NCI-H128 (cell line): Measurements from ENCODE around the gene LRRC8E.

Source experiments
- DNase-seq: peaks from one replicate; lab custom pipeline; 2025; ENCODE audit not compliant: unreplicated experiment; lab: John Stamatoyannopoulos, UW

The LRRC8E gene

DNA sequence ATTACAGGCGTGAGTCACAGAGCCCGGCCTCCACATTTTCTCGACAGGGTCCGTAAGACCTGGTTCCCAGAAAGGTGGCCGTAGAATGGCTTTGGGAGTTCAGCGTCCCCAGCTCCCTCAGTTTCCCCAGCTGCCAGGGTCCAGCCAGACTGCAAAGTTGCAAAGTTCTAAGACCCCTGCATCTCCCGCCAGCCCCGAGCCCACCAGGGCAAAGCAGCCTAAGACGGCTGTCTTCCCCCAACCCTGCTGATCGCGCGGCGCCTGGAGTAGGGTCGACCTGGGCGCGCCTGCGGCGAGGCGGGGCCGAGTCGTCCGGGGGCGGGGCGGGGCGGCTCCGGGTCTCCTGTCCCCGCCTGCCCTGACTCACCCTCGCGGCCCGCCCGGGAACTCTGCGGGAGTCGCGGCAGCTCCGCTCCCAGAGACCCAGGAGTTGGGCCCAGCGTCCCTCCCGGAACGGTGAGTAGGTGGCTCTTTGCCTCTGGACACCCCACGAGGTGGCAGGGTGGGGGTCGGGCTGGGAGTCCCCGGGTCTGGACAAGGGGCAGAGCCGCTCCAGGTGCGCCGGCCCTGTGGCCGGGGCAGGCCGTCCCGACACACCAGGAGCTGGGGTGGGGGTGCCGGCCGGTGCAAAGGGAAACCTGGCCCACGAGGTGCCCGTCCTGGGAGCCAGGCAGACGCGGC, at the start of gene LRRC8E:
Gene LRRC8E, plus strand, starts transcription at position 366 of the 681 bp plus-strand sequence. CDS start 7,094 bp downstream, outside the sequence.
- no peak for DNase-seq

DNA sequence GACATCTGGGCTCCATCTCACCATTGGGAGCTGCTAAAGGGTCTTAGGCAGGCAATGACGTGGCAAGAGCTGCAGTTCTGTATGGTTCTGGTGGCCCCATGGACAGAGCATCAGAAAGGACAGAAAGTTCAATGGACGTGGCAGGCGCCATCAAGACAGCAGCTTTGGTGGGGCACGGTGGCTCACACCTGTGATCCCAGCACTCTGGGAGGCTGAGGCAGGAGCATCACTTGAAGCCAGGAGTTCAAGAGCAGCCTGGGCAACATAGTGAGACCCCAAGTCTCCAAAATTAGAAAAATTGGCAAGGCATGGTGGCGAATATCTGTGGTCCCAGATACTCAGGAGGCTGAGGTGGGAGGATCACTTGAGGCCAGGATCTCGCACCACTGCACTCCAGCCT, 48.8 kb upstream of the LRRC8E start:
- DNase-seq: no peak

DNA sequence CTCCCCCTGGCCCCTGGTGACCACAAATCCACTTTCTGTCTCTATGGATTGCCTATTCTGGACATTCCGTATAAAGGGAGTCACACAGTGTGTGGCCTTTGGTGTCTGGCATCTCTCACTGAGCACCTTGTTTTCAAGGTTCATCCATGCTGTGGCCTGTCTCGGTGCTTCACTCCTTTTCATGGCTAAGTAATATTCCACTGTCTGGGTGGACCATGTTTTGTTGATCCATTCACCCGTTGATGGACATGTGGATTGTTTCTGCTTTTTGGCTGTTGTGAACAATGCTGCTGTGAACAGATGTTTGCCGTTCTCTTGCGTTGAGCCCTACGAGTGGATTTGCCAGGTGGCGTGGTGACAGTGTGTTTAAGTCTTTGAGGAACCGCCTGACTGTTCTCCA, 47.7 kb upstream of the LRRC8E start:
- no peak for DNase-seq

DNA sequence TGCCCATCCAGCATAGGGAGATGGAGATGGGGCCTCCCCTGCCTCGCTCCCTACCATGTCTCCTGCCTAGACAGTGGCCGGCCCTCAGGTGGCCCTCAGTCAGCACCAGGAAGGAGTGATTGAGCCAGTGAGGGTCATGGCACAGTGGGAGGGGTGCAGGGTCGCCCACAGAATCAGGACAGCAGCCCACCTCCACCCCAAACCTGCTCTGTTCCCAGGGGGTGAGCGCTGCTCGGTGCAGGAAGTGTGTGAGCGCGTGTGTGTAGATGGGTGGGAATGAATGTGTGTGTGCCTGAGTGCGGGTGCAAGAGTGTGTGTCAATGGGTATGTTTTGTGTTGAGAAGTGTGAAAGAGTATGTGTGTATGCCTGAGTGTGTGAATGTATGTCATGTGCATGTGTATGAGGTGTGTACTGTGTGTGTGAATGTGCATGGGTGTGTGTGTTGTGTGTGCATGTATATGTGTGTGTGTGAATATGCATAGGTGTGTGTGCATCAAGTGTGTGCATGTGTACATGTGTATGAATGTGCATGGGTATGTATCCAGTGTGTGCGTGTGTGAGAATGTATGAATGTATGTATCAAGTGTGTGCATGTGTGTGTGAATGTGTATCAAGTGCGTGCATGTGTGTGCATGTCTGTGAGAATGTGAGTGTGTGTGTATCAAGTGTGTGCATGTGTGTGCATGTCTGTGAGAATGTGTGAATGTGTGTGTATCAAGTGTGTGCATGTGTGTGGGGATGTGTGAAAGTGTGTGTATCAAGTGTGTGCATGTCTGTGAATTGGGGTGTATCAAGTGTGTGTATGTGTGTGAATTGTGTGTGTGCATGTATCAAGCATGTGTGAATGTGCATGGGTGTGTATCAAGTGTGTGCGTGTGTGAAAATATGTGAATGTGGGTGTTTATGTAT, 46.3 kb upstream of the LRRC8E start:
- DNase-seq: no peak

DNA sequence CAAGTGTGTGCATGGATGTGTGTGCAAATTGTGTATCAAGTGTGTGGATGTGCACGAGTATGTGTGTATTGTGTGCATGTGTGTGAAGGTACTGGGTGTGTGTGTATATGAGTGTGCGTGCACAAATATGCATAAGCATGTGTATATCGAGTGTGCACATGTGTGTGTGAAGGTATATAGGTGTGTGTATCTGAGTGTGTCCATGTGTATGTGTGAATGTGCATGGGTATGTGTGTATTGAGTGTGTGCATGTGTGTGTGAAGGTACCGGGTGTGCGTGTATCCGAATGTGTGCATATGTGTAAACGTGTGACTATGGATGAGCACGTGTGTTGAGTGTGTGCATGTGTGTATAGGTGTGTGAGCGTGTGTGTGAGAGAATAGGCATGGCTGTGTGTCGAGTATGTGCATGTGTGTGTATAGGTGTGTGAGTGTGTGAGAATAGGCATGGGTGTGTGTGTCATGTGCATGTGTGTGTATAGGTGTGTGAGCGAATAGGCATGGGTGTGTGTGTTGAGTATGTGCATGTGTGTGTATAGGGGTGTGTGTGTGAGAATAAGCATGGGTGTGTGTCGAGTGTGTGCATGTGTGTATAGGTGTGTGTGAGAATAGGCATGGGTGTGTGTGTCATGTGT, 45.5 kb upstream of the LRRC8E start:
- DNase-seq: no peak

DNA sequence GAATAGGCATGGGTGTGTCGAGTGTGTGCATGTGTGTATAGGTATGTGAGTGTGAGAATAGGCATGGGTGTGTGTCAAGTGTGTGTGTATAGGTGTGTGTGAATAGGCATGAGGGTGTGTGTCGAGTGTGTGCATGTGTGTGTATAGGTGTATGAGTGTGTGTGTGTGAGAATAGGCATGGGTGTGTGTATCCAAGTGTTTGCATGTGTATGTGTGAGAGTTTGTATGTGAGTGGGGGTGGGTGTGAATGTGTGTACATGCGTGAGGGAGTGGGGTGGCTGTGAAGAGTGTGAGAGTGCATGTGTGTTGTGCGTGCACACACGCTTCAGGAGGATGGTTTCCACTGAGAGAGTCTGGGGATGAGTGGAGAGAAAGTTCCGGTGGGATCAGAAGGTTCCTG, 44.8 kb upstream of the LRRC8E start:
- no peak for DNase-seq

DNA sequence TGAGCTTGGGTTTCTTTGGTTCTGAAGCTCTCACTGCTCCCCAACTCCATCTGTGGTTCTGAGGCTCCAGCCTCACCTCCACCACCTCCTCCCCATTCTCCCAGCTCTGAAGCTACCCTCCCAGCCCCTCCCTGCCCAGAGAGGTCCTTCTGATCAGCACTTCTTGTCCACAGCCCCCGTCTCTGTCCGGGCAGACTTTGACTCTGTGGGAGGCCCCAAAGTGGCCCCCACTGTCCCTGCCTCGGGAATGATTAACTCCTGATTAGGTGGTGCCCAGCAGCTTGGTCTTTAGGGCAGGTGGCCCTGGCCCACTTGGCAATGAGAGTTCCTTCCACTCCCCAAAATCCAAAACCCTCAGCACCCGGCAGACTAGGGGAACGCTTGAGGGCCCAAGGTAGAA, 43.9 kb upstream of the LRRC8E start:
- no peak for DNase-seq

DNA sequence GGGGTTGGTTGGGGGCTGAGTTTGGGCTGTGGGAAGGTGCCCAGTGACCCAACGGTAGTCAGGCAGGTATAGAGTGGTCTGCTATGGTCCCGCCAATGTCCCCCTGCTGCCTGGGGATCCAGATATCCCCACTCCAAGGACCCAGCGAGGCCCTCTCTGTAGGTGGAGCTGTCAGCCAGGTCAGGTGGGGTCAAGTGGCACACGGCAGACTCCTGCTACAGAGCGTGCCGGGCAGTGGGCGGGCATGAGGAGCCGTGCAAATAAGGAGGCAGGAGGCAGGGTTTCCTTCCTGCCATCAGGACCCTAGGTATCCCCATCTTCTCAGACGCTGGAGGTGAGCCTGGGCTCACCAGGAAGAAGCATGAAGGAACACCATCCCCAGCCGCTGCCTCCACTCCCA, 43.4 kb upstream of the LRRC8E start:
- DNase-seq: no peak

DNA sequence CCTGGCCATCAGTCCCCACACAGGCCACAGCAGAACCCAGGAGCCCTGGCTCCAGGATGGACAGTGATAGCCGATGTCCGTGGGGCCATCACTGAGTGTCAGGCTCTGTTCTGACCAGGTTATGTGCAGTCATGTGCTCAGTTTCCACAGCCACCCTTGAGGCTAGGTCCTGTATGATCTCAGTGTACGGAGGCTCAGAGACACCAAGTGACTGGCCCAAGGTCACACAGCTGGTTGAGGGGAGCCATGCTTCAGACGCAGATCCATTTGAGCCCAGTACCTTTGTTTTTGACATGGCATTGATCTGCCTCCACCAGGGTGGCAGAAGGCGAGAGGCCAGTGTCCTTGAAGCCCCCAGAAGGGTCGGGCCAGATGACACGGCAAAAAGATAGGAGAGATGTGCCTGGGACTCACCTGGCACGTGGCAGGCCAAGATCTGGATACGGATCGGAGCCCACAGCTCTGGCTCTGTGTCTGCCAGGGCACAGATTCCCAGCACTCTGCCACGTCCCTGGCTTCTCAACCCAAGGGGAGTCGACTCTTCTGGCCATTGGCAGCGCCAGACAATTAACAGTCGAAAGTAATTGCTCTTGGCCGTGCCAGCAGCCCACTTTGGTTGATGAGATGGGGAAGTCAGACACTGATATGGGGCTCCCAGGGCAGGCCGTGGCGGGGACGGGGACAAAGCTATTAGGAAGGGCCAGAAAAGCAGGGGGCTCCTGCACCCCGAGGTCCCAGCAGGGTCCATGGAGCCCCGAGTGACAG, 42.7 kb upstream of the LRRC8E start:
- DNase-seq: no peak

DNA sequence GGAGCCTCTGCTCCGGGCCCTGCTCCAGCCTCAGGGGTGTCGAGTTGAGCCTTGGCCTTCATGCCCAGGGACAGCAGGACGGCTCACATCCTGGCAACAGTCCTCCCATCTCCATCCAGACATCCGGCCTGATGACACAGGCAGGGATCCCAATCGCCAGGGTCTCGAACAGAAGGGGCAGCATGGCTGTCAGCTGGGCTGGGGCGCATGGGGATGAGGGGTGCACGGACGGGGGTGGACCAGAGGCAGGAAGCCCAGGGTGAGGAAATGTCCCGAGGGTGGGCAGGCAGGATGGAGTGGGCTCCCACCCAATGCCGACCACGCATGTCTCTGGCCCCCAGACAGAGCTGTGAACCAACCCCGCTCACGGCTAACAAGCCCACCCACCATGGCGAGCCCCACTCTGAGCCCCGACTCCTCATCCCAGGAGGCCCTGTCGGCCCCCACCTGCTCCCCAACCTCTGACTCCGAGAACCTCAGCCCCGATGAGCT, 42.1 kb upstream of the LRRC8E start:
- DNase-seq: no peak

DNA sequence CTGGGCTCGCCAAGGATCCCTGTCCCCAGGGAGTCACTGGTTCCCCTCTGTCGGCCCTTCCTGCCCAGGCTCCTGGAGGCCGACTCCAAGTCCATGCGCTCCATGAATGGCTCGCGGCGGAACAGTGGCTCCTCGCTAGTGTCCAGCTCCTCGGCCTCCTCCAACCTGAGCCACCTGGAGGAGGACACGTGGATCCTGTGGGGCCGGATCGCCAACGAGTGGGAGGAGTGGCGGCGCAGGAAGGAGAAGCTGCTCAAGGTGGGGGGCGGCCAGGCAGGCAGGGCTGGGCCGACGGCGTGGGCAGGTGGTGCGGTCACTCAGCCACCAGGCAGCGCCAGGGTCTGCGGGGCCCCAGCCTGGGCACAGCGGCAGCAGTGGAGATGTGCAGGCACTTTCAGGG, 40.6 kb upstream of the LRRC8E start:
- no peak for DNase-seq

DNA sequence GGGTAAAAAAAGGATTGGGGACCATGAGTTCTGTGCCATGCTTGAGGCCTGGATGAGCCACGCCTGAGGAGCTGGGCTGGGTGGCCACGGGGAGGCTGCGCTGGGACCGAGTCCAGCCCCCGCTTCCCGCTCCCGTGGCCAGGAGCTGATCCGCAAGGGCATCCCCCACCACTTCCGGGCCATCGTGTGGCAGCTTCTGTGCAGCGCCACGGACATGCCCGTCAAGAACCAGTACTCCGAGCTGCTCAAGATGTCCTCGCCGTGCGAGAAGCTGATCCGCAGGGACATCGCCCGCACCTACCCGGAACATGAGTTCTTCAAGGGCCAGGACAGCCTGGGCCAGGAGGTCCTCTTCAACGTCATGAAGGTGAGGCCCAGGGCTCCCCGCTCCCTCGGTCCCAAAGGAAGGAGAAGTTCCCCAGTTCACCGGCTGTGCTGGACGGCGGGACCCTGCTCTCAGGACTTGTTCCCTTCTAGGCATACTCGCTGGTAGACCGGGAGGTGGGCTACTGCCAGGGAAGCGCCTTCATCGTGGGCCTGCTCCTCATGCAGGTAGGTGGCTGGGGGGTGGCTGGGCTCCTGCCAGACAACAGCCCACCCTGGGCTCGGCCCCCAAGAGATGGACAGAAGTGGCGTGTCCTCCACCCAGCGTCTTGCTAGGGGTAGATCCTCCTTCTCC, 39.4 kb upstream of the LRRC8E start:
- no peak for DNase-seq

DNA sequence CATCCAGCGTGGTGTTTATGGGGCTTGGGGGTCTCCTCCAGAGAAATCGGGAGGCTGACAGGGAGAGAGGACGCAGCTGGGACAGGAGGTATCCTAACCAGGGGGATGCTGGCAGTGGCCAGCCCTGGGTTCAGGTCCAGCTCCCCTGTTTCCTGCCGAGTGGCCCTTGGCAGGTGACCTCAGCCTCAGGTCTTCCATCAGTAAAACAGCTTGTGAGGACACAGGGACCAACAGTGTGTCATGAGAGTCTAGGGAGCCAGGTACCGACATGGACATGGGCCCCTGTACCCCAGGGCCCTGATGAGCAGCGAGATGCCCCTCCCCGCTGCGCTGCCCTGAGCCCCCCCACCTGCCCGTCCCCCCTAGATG, 38.7 kb upstream of the LRRC8E start:
- no peak for DNase-seq

DNA sequence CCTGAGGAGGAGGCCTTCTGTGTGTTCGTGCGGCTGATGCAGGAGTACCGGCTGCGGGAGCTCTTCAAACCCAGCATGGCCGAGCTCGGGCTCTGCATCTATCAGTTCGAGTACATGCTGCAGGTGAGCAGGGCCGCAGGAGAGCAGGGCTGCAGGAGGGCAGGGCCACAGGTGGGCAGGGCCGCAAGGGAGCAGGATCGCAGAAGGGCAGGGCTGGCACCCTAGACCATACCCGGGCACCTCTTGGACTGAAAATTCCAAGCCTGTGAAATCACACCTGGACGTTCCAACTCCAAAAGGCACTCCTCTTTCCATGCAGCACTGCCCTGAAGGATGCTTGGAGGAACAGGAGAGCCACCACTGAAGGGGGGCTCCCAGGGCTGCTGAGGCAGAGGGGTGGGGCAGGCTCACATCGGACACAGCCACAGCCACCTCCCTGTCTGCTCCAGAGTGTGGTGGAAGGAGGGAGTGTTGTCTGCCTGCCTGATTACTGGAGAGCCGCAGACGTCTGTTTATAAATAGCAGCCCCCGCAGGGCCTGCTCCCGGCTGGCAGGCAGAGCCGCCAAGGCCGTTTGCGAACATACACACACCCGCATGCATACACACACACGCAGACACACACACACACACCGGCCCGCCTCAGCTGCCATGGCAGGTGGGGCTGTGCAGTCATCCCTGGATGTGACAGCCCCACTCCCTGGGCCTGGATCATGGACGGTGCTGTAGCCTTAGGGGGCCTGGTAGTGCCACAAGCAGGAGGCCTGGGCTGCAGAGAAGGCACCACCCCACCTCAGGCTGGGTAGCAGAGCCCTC, 38.1 kb upstream of the LRRC8E start:
- DNase-seq: no peak

DNA sequence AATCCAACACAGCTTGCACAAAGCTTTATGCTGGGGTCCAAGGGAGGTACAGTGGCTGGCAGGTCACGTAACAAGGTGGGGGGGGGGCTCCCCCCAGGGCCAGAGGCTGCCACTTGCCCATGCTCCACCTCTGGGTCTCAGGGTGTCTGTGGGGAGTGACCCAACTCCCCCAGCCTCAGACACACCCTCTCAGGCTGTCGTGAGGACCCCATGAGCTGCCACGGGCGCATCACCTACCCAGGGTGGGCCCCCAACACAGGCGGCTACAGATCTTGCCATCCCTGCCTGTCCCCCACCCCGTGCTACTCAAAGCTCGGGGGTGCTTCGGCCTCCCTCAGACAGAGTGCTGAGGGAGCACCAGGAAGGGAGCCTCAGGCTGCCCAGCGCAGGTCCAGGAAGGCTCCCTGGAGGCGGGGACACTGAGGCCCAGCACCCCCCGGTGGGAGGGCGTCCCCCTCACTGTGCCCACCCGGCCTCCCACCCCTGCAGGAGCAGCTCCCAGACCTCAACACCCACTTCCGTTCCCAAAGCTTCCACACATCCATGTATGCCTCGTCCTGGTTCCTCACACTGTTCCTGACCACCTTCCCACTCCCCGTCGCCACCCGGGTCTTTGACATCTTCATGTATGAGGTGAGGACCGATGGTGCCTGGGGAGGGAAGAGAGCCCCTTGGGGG, 37.2 kb upstream of the LRRC8E start:
- DNase-seq: no peak

DNA sequence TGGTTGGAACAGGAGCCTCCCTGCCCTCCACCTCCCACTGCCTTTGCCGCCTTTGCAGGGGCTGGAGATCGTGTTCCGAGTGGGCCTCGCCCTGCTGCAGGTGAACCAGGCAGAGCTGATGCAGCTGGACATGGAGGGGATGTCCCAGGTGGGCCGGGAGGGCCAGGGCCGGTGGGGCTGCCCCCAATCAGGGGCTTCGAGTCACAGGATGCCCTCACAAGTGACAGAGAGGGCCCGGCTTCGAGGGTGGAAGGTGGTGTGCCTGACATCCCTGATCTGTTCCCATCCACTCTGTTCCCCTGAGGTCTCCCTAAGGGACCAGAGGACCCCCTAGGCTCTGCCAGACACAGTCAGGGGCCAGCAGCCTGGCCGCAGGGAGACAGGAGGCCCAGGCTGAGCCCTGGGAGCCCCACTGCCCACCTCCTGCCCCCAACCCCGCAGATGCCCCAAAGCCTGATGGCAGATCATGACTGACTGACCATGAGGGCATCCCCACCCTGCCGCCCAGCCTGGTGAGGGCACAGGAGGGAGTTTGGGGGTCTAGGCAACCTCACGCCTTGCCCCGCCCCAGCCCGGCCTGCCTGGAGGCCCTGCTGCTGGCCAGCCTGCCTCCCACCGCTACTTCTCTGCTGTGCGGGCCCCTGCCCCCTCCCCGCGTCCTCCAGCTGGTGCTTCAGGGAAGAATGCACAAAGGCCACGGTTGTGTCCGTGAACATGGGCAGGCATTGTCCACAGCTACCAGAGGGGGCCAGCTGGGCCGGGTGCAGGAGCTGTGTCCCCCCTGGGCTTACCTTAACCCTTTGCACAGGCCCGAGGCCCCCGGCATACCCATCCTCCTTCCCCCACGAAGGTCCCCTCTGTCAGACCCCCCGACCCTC, 36.4 kb upstream of the LRRC8E start:
- no peak for DNase-seq

DNA sequence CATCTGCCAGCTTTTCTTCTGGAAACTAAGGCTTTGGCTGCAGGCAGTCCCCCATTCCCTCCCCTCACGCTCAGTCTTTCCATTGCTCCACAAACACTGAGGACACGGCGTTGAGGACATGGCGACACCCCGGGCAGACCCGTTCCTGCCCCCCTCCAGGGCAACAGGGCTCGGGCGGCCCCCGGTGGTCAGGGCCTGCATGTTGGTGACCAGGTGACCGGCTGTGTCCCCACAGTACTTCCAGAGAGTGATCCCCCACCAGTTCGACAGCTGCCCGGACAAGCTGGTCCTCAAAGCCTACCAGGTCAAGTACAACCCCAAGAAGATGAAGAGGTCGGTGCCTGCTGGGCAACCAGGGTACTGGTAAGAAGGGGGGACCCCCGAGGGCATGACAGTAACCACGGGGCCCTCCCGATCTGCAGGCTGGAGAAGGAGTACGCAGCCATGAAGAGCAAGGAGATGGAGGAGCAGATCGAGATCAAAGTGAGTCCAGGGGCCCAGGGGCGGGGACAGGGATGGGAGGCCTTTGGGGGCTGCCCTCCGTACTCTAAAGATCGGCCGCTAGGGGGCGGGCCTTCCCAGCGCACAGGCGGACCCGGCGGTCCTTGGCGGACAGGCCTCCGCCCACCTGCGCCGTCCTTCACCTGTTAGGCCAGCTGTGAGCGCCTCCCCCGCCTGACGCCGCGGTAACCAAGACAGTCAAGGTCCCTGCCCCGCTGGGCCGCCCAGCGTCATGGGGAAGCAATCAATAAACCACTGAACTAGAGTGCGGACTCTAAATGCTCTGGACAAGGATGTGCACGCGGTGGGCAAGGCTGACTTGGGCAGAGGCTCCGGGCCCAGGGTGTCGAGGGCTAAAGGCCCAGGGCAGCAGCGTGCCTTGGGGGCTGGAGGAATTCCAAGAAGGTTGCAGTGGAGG, 35.2 kb upstream of the LRRC8E start:
- DNase-seq: peak; percentile 85
